HL-60 (cell line): ENCODE data around the gene RBM42.
A peak's percentile ranks its signal among the peaks of the same experiment; 100 is the strongest.

Source experiments
- CTCF ChIP-seq: IDR thresholded peaks from one replicate; pipeline ENCODE4 v1.5.1; 2011; ENCODE audit warnings: low read length, control low read depth, inconsistent platforms; ENCODE audit not compliant: insufficient read depth
- POLR2AphosphoS5 ChIP-seq: IDR thresholded peaks from 2 replicates; pipeline ENCODE4 v1.6.1; 2012; ENCODE audit warnings: low read depth
- SPI1 ChIP-seq: IDR thresholded peaks from 2 replicates; pipeline ENCODE4 v1.6.1; 2012; ENCODE audit warnings: low read depth, mild to moderate bottlenecking, borderline replicate concordance

- no peak for TF ChIP-seq SPI1
- TF ChIP-seq CTCF, result peak; percentile 40
- no peak for TF ChIP-seq POLR2AphosphoS5
Measured at GRCh38 chr19:35592226-35592625, 36.6 kb upstream of the RBM42 start.
